ENCODE measurements around the gene LAMA3. TPM values are rescaled to one million over a fixed set of nuclear protein-coding genes. Genes with fewer than 3 reads are reported as not detected.
A peak's percentile ranks its signal among the peaks of the same experiment; 100 is the strongest.

The LAMA3 gene
- polyA plus RNA-seq, 1 of the 3 experiments (the other 2 are of a cell fraction): 3.5 TPM

GRCh38 chr18:23842305-23842704 is 153.1 kb downstream of the LAMA3 start:
- Histone ChIP-seq H3K36me3 (replicated peaks in 1 of 2; ENCODE audit: control insufficient read depth in 1 of 2, insufficient read depth in 2 of 2, low read length in 1 of 2) (no peaks in the 10 kb centered on the region), H3K4me1 (ENCODE audit: control insufficient read depth in 1 of 2, insufficient read depth in 2 of 2, low read depth in 1 of 2, low read length in 1 of 2) (peaks cover 0 to 14% of the 10 kb centered on the region in 2 experiments; a peak in 3 of 4 replicates), H3K9me2 (no peaks in the 10 kb centered on the region), H3K79me2 (ENCODE audit: insufficient read depth) (no peaks in the 10 kb centered on the region), H3K9me3 (no peaks in the 10 kb centered on the region), H3K4me2 (no peak overlapping the region), H3K4me3 (ENCODE audit: low read depth in 2 of 2, low read length in 1 of 2) (no peak overlapping the region), H3F3A (replicated peaks; ENCODE audit: insufficient read depth) (peaks cover 20% of the 10 kb centered on the region), H4K20me1 (ENCODE audit: insufficient read depth) (no peaks in the 10 kb centered on the region), H2AFZ (ENCODE audit: low read depth) (no peak overlapping the region), H3K9ac (no peak overlapping the region), H3K27ac (ENCODE audit: low read depth in 2 of 2, low read length in 1 of 2) (no peak overlapping the region), H3K27me3 (ENCODE audit: insufficient read depth) (no peaks in the 10 kb centered on the region)
- no peak for DNase-seq
- ChIA-PET CTCF (interaction anchor here (1.0 to 1.1 kb wide), 2 partner anchors 13 to 126 kb away, joined by 3 read pairs; no protein-coding TSS in a partner anchor), POLR2A (interaction anchor here (1.2 kb wide), 1 partner anchor 87 kb away, joined by 3 read pairs; no protein-coding TSS in a partner anchor)
- TF ChIP-seq PBX3 (IDR thresholded peaks at IDR 0.05) (no peak), CTCF (IDR thresholded peaks at IDR 0.05) (no peak), RXRA (IDR thresholded peaks at IDR 0.05; ENCODE audit: borderline replicate concordance, low read depth) (no peak), CHD2 (IDR thresholded peaks at IDR 0.05; ENCODE audit: low read length, partially characterized antibody) (no peak)
- WGBS (ENCODE audit: low lambda C conversion rate): 99% methylated on average over 12 of the region's 14 CpGs

- H3K79me2 ChIP-seq (ENCODE audit: insufficient read depth): no peaks in the 10 kb centered on the region
Observed at GRCh38 chr18:23844991-23845680, 155.9 kb downstream of the LAMA3 start.

More at GRCh38 chr18:23844991-23845680, 155.9 kb downstream of the LAMA3 start:
- Histone ChIP-seq H3F3A (replicated peaks; ENCODE audit: insufficient read depth) (peaks cover 3% of the 10 kb centered on the region), H3K4me1 (ENCODE audit: control insufficient read depth in 1 of 2, insufficient read depth in 2 of 2, low read depth in 1 of 2, low read length in 1 of 2) (no peaks in the 10 kb centered on the region; a peak in 1 of 4 replicates), H2AFZ (ENCODE audit: low read depth) (peak overlapping the region; percentile 4; the same call in 1 of the 2 replicates), H3K4me2 (no peak overlapping the region), H3K27me3 (ENCODE audit: insufficient read depth) (no peaks in the 10 kb centered on the region), H4K20me1 (ENCODE audit: insufficient read depth) (no peaks in the 10 kb centered on the region), H3K36me3 (replicated peaks in 1 of 2; ENCODE audit: control insufficient read depth in 1 of 2, insufficient read depth in 2 of 2, low read length in 1 of 2) (no peaks in the 10 kb centered on the region), H3K9ac (no peak overlapping the region), H3K4me3 (ENCODE audit: low read depth in 2 of 2, low read length in 1 of 2) (no peak overlapping the region), H3K9me3 (no peaks in the 10 kb centered on the region), H3K9me2 (no peaks in the 10 kb centered on the region), H3K27ac (ENCODE audit: low read depth in 2 of 2, low read length in 1 of 2) (no peak overlapping the region)
- POLR2A ChIA-PET: interaction anchor here (0.6 kb wide), 1 partner anchor 70 kb away, joined by 3 read pairs; no protein-coding TSS in a partner anchor
- 66% methylated on average over 8 of the region's 9 CpGs for WGBS (ENCODE audit: low lambda C conversion rate)
- CTCF ChIA-PET: interaction anchor here (1.0 to 1.4 kb wide), 2 partner anchors 17 to 74 kb away, joined by 3 to 4 read pairs; no protein-coding TSS in a partner anchor
- DNase-seq: no peak
- TF ChIP-seq YY1 (IDR thresholded peaks at IDR 0.05; ENCODE audit: low read depth) (no peak), ZBTB33 (IDR thresholded peaks at IDR 0.05; ENCODE audit: borderline replicate concordance, low read depth) (no peak), EZH2phosphoT487 (IDR thresholded peaks at IDR 0.05; ENCODE audit: borderline replicate concordance, low read depth) (no peak), NFIC (IDR thresholded peaks at IDR 0.05; ENCODE audit: borderline replicate concordance) (no peak), JUND (IDR thresholded peaks at IDR 0.05) (no peak), MXI1 (IDR thresholded peaks at IDR 0.05; ENCODE audit: low read depth, low read length) (no peak), RFX5 (IDR thresholded peaks at IDR 0.05; ENCODE audit: low read length) (no peak), SMC3 (IDR thresholded peaks at IDR 0.05; ENCODE audit: low read depth, low read length) (no peak), IRF3 (IDR thresholded peaks at IDR 0.05; ENCODE audit: low read depth, low read length) (no peak), GATA2 (CRISPR knock-in tag; IDR thresholded peaks at IDR 0.05) (no peak)

All from SK-N-SH (cell line).